HG03521 (cell line): ENCODE data around the gene TMEM259.
A peak's percentile ranks its signal among the peaks of the same experiment; 100 is the strongest.

Experiments
- ATAC-seq: cut with Tn5 transposase; IDR thresholded peaks from one replicate; pipeline ENCODE4 v1.9.1; 2021; ENCODE audit warnings: mild to moderate bottlenecking, moderate library complexity; ENCODE audit not compliant: unreplicated experiment

Gene TMEM259

GRCh38 chr19:1020868-1021425 is at the start of gene TMEM259:
TMEM259 (minus strand) TSS chr19:1021123; CDS start chr19:1020996, 127 bp downstream.
- peak; percentile 86 for ATAC-seq

- no peak for ATAC-seq
These were observed 49.6 kb upstream of the TMEM259 start for GRCh38 chr19:1070576-1070930.

GRCh38 chr19:1069009-1069779 is 48.3 kb upstream of the TMEM259 start:
- no peak for ATAC-seq

- ATAC-seq, result no peak
These were observed 47.4 kb upstream of the TMEM259 start for GRCh38 chr19:1068009-1069001.

GRCh38 chr19:1067341-1067957 is 46.5 kb upstream of the TMEM259 start:
- peak; percentile 9 for ATAC-seq

GRCh38 chr19:1066748-1067340 is 45.9 kb upstream of the TMEM259 start, which contains the start of gene ARHGAP45:
ARHGAP45 (plus strand) TSS chr19:1067167; CDS start chr19:1067406, 239 bp downstream.
- peak; percentile 45 for ATAC-seq

- no peak for ATAC-seq
These were observed 45.4 kb upstream of the TMEM259 start for GRCh38 chr19:1066251-1066747.

GRCh38 chr19:1065606-1066109 is 44.7 kb upstream of the TMEM259 start:
- ATAC-seq, result no peak

- ATAC-seq, result no peak
These were observed 44.0 kb upstream of the TMEM259 start for GRCh38 chr19:1064661-1065605.

- ATAC-seq, result no peak
These were observed 43.2 kb upstream of the TMEM259 start for GRCh38 chr19:1063909-1064660.

- no peak for ATAC-seq
These were observed 42.3 kb upstream of the TMEM259 start for GRCh38 chr19:1063030-1063908.

- ATAC-seq, result no peak
These were observed 41.6 kb upstream of the TMEM259 start for GRCh38 chr19:1062387-1063029.

GRCh38 chr19:1061987-1062386 is 41.1 kb upstream of the TMEM259 start:
- ATAC-seq, result no peak

GRCh38 chr19:1060689-1061088 is 39.8 kb upstream of the TMEM259 start:
- ATAC-seq, result no peak

GRCh38 chr19:1058112-1058511 is 37.2 kb upstream of the TMEM259 start:
- no peak for ATAC-seq

- no peak for ATAC-seq
These were observed 36.4 kb upstream of the TMEM259 start for GRCh38 chr19:1057176-1057855.
